GM23338 (cell line): Measurements from ENCODE around the gene UNC13C. TPM values are rescaled to one million over a fixed set of nuclear protein-coding genes. Genes with fewer than 3 reads are reported as not detected.
A peak's percentile ranks its signal among the peaks of the same experiment; 100 is the strongest.

Experiments used
- ATAC-seq: fragments of 200-7000 bp; cut with Tn5 transposase; 3 replicates; pipeline ENCODE4 v1.9.1; 2020
- DNase-seq: peaks from one replicate; pipeline ENCODE4 v3.0.0-alpha.2; 2015; ENCODE audit warnings: low spot score
- H2AFZ ChIP-seq: fragments of 200-600 bp; sonication (generic); 2 replicates; pipeline ENCODE4 v1.8.0; 2016; ENCODE audit warnings: antibody characterized with exemption, mild to moderate bottlenecking, moderate library complexity
- H3F3A ChIP-seq: fragments of 200-600 bp; sonication (generic); replicated peaks from 2 replicates; pipeline ENCODE4 v1.8.0; 2017; ENCODE audit warnings: antibody characterized with exemption, mixed run types, low read depth
- H3K27ac ChIP-seq: fragments of 200-600 bp; sonication (generic); 2 replicates; pipeline ENCODE4 v1.6.1; 2016; ENCODE audit warnings: low read depth
- H3K27me3 ChIP-seq: fragments of 200-600 bp; sonication (generic); 2 replicates; pipeline ENCODE4 v1.8.0; 2016; ENCODE audit warnings: mild to moderate bottlenecking, mixed run types, moderate library complexity; ENCODE audit not compliant: insufficient read depth
- H3K36me3 ChIP-seq: fragments of 200-600 bp; sonication (generic); 2 replicates; pipeline ENCODE4 v1.8.0; 2016; ENCODE audit warnings: mild to moderate bottlenecking; ENCODE audit not compliant: insufficient read depth
- H3K4me1 ChIP-seq: fragments of 200-600 bp; sonication (generic); 2 replicates; pipeline ENCODE4 v1.8.0; 2016; ENCODE audit warnings: mild to moderate bottlenecking, moderate library complexity; ENCODE audit not compliant: insufficient read depth
- H3K4me2 ChIP-seq: fragments of 200-600 bp; sonication (generic); 2 replicates; pipeline ENCODE4 v1.7.1; 2017; ENCODE audit warnings: mixed run types
- H3K4me3 ChIP-seq: fragments of 200-600 bp; sonication (generic); 2 replicates; pipeline ENCODE4 v1.6.1; 2016; ENCODE audit warnings: mixed run types
- H3K79me2 ChIP-seq: fragments of 200-600 bp; sonication (generic); replicated peaks from 2 replicates; pipeline ENCODE4 v1.8.0; 2017; ENCODE audit warnings: mild to moderate bottlenecking; ENCODE audit not compliant: insufficient read depth
- H3K9me2 ChIP-seq: fragments of 200-600 bp; sonication (generic); 2 replicates; pipeline ENCODE4 v1.8.0; 2017; ENCODE audit not compliant: insufficient read depth
- H4K20me1 ChIP-seq: fragments of 200-600 bp; sonication (generic); replicated peaks from 2 replicates; pipeline ENCODE4 v1.8.0; 2017; ENCODE audit warnings: mild to moderate bottlenecking; ENCODE audit not compliant: insufficient read depth
- H3K27ac Mint-ChIP-seq: 2 replicates; pipeline ENCODE4 v1.8.0; 2020; ENCODE audit warnings: inconsistent platforms, mild to moderate bottlenecking, moderate library complexity, mixed read lengths
- H3K27me3 Mint-ChIP-seq: 3 replicates; pipeline ENCODE4 v1.8.0; 2022; ENCODE audit warnings: low read depth, mild to moderate bottlenecking, moderate library complexity, mixed read lengths, inconsistent platforms; ENCODE audit not compliant: insufficient read depth, poor library complexity
- H3K36me3 Mint-ChIP-seq: 3 replicates; pipeline ENCODE4 v1.8.0; 2021; ENCODE audit warnings: low read depth, mild to moderate bottlenecking, inconsistent platforms, moderate library complexity, mixed read lengths
- H3K4me1 Mint-ChIP-seq: 3 replicates; pipeline ENCODE4 v1.8.0; 2020; ENCODE audit warnings: mild to moderate bottlenecking, inconsistent platforms, mixed read lengths
- H3K4me3 Mint-ChIP-seq: 3 replicates; pipeline ENCODE4 v1.8.0; 2021; ENCODE audit warnings: moderate library complexity, mild to moderate bottlenecking, inconsistent platforms, mixed read lengths
- H3K9me3 Mint-ChIP-seq: 3 replicates; pipeline ENCODE4 v1.8.0; 2020; ENCODE audit warnings: moderate library complexity, mild to moderate bottlenecking, inconsistent platforms, mixed read lengths
- CREB1 ChIP-seq: fragments of 250-450 bp; sonication (Bioruptor Pico); IDR thresholded peaks from 2 replicates; pipeline ENCODE4 v1.5.0; 2020; ENCODE audit warnings: low read depth, mild to moderate bottlenecking, moderate library complexity
- EZH2phosphoT487 ChIP-seq: fragments of 200-600 bp; sonication (generic); IDR thresholded peaks from one replicate; pipeline ENCODE4 v1.8.1; 2018; ENCODE audit warnings: antibody characterized with exemption; ENCODE audit not compliant: unreplicated experiment
- JUNB ChIP-seq: IDR thresholded peaks from one replicate; pipeline ENCODE4 v1.6.1; 2016; ENCODE audit warnings: antibody characterized with exemption; ENCODE audit not compliant: unreplicated experiment
- NANOG ChIP-seq: IDR thresholded peaks from 2 replicates; pipeline ENCODE4 v1.6.1; 2016; ENCODE audit warnings: antibody characterized with exemption, borderline replicate concordance
- POLR2AphosphoS5 ChIP-seq: IDR thresholded peaks from 2 replicates; pipeline ENCODE4 v1.6.1; 2016; ENCODE audit warnings: antibody characterized with exemption, low read depth
- ZNF114 ChIP-seq: fragments of 250-450 bp; sonication (Bioruptor Pico); IDR thresholded peaks from 2 replicates; pipeline ENCODE4 v1.5.0; 2020; ENCODE audit warnings: mild to moderate bottlenecking, moderate library complexity
- ZNF331 ChIP-seq: fragments of 250-450 bp; sonication (Bioruptor Pico); IDR thresholded peaks from 2 replicates; pipeline ENCODE4 v1.5.0; 2020; ENCODE audit warnings: low read depth, mild to moderate bottlenecking, moderate library complexity
- polyA plus RNA-seq: library from polyadenylated mRNA; unstranded; fragments of >200 nt; fragmentation: Nextera tagmentation; extraction: Ambion mirVana; gene quantifications from 2 replicates; pipeline ENCODE4 v1.2.1, GENCODE V29; 2016
- total RNA-seq: library from RNA; depleted of rRNA; stranded (reverse); fragments of >200 nt; shearing (Covaris generic); gene quantifications from 2 replicates; pipeline ENCODE4 v1.2.3, GENCODE V29; 2014
- TF ChIP-seq, protein P1 (sequence below), 2 experiments: fragments of 200-600 bp in 1 of 2; sonication (generic) in 1 of 2; conservative IDR thresholded peaks; 2 replicates each; pipeline versions ENCODE4 v1.5.1 to v1.6.1; 2016 to 2017; ENCODE audit warnings: antibody characterized with exemption in 2 of 2, low read depth in 2 of 2, mild to moderate bottlenecking in 2 of 2, moderate library complexity in 1 of 2
- TF ChIP-seq, protein P2 (sequence below): IDR thresholded peaks from 2 replicates; pipeline ENCODE4 v1.6.1; 2016; ENCODE audit warnings: antibody characterized with exemption
- TF ChIP-seq, protein P3 (sequence below): IDR thresholded peaks from one replicate; pipeline ENCODE4 v1.6.1; 2018; ENCODE audit warnings: antibody characterized with exemption; ENCODE audit not compliant: unreplicated experiment

UNC13C gene
- total and polyA plus RNA-seq, 2 experiments from 2014 or later: 0.03 TPM; not detected in 1

DNA sequence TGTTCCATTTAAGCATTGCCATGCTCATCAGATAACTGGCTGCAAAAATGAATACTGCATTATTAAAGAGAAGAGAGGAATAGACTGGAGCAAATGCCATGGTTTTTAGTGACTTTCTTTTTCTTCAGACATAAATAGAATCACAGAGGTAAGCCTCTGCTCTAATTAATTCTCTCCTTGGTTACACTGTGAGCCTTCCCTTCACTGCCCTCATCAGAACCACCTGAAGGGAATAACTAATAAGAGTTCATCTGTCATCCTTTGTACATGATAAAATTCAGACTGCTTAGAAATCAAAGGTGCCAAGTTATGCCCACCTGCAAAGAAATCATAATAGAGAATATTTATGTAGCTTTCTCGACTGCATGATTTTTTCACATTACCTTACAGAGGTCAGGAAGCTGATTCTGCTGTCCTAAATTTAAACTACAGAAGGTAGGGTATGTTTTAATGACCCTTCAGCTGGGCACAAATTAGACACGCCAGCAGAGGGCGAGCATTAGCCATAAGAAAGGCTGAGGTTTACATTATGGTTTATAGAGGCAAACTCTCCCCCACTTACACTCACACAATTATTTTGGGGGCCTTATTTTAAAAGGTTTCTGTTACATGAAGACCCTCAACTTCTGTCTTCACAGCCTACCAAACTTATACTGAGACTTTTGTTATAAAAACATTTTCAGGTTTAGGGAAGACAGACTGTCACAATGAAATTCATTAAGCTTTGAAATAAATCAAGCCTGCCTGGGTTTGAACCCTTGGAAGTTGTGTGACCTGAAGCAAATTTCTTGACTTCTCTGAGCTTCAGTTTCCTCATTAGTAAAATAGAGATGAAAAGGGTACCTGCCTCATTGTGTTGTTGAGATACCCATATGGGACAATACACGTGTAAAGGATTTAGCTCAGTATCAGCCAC is 15.3 kb upstream of the UNC13C start:
- no peak overlapping the region for H3K4me3 ChIP-seq
- H3K27me3 ChIP-seq: no peaks in the 10 kb centered on the region
- H3K36me3 ChIP-seq: no peaks in the 10 kb centered on the region
- H3K36me3 Mint-ChIP-seq: no peaks in the 10 kb centered on the region
- no peak overlapping the region for H3K27ac ChIP-seq
- TF ChIP-seq, protein P1, sequence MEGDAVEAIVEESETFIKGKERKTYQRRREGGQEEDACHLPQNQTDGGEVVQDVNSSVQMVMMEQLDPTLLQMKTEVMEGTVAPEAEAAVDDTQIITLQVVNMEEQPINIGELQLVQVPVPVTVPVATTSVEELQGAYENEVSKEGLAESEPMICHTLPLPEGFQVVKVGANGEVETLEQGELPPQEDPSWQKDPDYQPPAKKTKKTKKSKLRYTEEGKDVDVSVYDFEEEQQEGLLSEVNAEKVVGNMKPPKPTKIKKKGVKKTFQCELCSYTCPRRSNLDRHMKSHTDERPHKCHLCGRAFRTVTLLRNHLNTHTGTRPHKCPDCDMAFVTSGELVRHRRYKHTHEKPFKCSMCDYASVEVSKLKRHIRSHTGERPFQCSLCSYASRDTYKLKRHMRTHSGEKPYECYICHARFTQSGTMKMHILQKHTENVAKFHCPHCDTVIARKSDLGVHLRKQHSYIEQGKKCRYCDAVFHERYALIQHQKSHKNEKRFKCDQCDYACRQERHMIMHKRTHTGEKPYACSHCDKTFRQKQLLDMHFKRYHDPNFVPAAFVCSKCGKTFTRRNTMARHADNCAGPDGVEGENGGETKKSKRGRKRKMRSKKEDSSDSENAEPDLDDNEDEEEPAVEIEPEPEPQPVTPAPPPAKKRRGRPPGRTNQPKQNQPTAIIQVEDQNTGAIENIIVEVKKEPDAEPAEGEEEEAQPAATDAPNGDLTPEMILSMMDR (conservative IDR thresholded peaks at IDR 0.05; ENCODE audit: low read depth in 2 of 2): peak; percentile 63 to 68
- TF ChIP-seq, protein P2, sequence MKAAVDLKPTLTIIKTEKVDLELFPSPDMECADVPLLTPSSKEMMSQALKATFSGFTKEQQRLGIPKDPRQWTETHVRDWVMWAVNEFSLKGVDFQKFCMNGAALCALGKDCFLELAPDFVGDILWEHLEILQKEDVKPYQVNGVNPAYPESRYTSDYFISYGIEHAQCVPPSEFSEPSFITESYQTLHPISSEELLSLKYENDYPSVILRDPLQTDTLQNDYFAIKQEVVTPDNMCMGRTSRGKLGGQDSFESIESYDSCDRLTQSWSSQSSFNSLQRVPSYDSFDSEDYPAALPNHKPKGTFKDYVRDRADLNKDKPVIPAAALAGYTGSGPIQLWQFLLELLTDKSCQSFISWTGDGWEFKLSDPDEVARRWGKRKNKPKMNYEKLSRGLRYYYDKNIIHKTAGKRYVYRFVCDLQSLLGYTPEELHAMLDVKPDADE: no peak
- H3K4me2 ChIP-seq: no peak overlapping the region
- peaks cover 21% of the 10 kb centered on the region for H3K9me3 Mint-ChIP-seq
- H3K4me1 ChIP-seq: no peaks in the 10 kb centered on the region
- peaks cover 7% of the 10 kb centered on the region; the same call in 2 of the 3 replicates for H3K4me1 Mint-ChIP-seq
- H3K79me2 ChIP-seq: no peaks in the 10 kb centered on the region
- no peaks in the 10 kb centered on the region for H3K27me3 Mint-ChIP-seq
- no peak overlapping the region for H3K4me3 Mint-ChIP-seq
- H4K20me1 ChIP-seq: no peaks in the 10 kb centered on the region
- H2AFZ ChIP-seq: no peak overlapping the region
- ATAC-seq (peak; percentile 68), DNase-seq (peak; percentile 32)
- no peak overlapping the region for H3K27ac Mint-ChIP-seq
- H3F3A ChIP-seq: no peaks in the 10 kb centered on the region
- H3K9me2 ChIP-seq: no peaks in the 10 kb centered on the region

DNA sequence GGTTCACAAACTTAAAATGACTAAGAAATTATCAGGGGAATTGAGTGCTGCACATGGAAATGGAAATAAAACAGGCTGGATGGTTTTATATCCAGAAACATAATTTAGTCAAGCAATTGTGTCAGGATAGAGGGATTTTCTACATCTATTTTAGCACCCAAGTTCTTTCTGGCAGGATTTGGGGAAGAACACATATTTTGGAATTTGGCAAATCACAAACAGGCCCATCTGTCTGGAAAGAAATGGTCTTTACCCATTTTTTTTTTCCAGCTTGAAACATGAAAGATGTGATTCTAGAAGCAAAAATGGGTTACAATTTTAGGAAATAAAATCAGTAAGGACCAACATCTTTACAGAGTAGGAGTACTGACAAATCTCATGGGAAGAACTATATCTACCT is 14.4 kb upstream of the UNC13C start:
- Histone ChIP-seq H3K79me2 (no peaks in the 10 kb centered on the region), H3F3A (no peaks in the 10 kb centered on the region), H3K27ac (no peak overlapping the region), H4K20me1 (no peaks in the 10 kb centered on the region), H2AFZ (no peak overlapping the region), H3K9me2 (no peaks in the 10 kb centered on the region), H3K36me3 (no peaks in the 10 kb centered on the region), H3K4me1 (no peaks in the 10 kb centered on the region), H3K27me3 (no peaks in the 10 kb centered on the region), H3K4me2 (no peak overlapping the region), H3K4me3 (no peak overlapping the region)
- DNase-seq: no peak
- H3K36me3 Mint-ChIP-seq: no peaks in the 10 kb centered on the region
- H3K4me1 Mint-ChIP-seq: peaks cover 3% of the 10 kb centered on the region; the same call in 1 of the 3 replicates
- H3K27ac Mint-ChIP-seq: no peak overlapping the region
- H3K9me3 Mint-ChIP-seq: peaks cover 22% of the 10 kb centered on the region
- no peak for ATAC-seq
- H3K4me3 Mint-ChIP-seq: no peak overlapping the region
- no peaks in the 10 kb centered on the region for H3K27me3 Mint-ChIP-seq
- no peak for TF ChIP-seq POLR2AphosphoS5
- no peak for TF ChIP-seq JUNB
- TF ChIP-seq, protein P1 (conservative IDR thresholded peaks at IDR 0.05; ENCODE audit: low read depth in 2 of 2): no peak
- no peak for TF ChIP-seq ZNF114 (CRISPR knock-in tag)
- TF ChIP-seq ZNF331 (CRISPR knock-in tag): no peak
- no peak for TF ChIP-seq NANOG
- TF ChIP-seq EZH2phosphoT487: no peak
- no peak for TF ChIP-seq CREB1 (CRISPR knock-in tag)
- TF ChIP-seq, protein P3, sequence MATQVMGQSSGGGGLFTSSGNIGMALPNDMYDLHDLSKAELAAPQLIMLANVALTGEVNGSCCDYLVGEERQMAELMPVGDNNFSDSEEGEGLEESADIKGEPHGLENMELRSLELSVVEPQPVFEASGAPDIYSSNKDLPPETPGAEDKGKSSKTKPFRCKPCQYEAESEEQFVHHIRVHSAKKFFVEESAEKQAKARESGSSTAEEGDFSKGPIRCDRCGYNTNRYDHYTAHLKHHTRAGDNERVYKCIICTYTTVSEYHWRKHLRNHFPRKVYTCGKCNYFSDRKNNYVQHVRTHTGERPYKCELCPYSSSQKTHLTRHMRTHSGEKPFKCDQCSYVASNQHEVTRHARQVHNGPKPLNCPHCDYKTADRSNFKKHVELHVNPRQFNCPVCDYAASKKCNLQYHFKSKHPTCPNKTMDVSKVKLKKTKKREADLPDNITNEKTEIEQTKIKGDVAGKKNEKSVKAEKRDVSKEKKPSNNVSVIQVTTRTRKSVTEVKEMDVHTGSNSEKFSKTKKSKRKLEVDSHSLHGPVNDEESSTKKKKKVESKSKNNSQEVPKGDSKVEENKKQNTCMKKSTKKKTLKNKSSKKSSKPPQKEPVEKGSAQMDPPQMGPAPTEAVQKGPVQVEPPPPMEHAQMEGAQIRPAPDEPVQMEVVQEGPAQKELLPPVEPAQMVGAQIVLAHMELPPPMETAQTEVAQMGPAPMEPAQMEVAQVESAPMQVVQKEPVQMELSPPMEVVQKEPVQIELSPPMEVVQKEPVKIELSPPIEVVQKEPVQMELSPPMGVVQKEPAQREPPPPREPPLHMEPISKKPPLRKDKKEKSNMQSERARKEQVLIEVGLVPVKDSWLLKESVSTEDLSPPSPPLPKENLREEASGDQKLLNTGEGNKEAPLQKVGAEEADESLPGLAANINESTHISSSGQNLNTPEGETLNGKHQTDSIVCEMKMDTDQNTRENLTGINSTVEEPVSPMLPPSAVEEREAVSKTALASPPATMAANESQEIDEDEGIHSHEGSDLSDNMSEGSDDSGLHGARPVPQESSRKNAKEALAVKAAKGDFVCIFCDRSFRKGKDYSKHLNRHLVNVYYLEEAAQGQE: no peak
